Stimulated activated CD8-positive, alpha-beta memory T cell treated with anti-CD3 and anti-CD28 coated beads, Interleukin-7, amount 100 ng/mL, for 48 hours (primary cell): Measurements from ENCODE around the gene TTC23L.
"Not testable (repeated sequence)": the region's sequence is repeated elsewhere in the genome, so short reads cannot be mapped to it uniquely, and the experiment has no call there.

ENCODE experiments used
- DNase-seq, 2 donors: peaks; one replicate each; pipeline ENCODE4 v3.0.0-alpha.2; 2020; ENCODE audit warnings: low read depth in 1 of 2; ENCODE audit errors: extremely low read depth in 1 of 2

TTC23L gene, protein sequence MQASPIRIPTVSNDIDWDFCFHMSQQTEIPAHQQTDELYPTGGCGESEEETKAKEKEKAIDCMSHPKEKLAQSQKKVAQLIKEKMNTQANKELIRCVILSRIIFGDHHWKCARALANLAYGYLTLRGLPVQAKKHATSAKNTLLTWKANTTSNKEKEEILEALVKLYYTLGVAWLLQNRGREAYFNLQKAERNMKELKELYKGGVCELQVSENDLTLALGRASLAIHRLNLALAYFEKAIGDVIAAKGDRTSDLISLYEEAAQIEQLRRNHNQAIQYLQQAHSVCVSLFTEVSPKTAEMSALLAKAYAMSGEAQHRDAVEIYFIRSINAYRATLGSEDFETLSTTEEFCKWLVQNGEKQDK

DNA sequence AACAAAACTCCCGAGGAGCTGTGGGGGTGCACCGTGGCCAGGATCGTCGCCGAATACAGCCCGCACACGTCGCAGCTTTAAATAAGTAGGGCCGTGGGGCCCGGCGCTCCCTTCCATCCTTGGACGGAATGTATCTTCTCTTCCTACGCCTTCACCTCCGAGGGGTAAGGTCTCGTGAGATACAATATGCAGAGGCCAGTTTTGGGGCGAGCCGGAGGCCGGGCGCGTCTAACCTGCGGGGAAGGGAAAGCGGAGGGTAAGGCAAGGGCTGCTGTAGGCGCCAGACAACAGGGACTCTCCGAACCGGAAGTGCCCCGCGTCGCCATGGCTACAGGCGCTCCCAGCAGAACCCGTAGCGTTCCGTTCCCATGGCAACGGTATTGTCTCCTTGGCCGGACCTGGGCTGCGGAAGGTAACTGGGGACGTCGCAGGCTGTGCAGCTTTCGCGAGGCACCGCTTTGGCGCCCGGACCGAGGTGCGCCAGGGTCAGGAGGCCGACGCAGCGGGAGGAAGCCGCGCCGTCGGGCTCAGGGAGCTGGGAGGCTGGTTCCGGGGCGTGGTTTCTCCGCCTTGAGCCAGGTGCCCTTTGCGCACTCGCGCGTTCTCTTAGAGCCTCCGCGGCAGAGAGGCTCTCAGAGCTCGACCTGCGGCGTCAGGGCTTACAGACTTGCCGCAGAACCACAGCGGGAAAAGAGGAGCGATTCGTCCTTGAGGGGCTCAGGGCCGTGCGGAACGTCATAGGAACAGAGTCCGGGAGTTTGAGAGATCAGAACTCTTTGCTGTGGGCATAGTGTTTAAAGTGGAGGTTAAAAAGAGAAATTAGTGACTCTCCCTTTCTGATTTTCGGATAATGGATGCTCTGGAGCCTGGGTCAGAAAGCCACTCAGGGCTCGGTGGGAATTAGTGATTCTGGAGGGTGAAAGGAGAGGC, at the start of gene TTC23L:
TSS of gene TTC23L (plus strand) at position 380 of the 930 bp plus-strand sequence. CDS start 1,508 bp downstream, outside the sequence.
- DNase-seq, result peak; percentile 73 to 87

DNA sequence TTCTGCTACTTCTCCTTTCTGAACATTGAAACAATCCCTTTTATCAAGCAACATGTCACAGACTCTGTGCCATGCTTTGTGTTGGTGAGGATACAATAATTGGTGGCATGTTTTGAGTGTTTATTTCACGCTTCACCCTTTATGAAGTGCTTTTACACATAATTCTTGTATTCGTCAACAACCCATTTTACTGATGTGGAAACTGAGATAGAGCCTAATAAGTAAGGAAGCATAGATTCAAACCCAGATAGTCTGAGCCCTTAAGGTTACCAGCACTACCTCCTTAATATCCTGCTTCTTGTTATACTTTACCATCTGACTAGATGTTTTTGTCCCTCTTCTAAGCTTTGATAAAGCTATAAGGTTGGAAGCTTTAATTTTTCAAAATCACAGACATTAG, 49.3 kb upstream of the TTC23L start:
- no peak for DNase-seq

DNA sequence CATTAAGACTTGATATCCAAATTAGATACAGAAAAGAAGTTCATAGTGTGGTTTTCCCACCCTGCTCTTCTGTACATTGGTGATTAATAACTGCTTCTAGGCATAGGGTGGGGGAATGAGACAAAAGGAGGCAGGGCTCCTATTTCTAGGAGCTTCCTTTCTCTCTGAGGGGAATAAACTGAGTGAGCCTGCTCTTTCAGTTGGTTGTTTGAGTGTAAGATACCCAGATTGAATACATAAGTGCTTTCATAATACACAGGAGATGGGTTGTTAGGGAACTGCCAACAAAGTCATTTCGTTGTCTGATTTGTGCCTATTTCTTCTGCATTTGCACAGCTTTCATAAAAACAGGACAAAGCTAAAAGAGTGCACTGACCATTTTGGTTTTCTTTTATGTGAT, 48.9 kb upstream of the TTC23L start:
- DNase-seq, result no peak

DNA sequence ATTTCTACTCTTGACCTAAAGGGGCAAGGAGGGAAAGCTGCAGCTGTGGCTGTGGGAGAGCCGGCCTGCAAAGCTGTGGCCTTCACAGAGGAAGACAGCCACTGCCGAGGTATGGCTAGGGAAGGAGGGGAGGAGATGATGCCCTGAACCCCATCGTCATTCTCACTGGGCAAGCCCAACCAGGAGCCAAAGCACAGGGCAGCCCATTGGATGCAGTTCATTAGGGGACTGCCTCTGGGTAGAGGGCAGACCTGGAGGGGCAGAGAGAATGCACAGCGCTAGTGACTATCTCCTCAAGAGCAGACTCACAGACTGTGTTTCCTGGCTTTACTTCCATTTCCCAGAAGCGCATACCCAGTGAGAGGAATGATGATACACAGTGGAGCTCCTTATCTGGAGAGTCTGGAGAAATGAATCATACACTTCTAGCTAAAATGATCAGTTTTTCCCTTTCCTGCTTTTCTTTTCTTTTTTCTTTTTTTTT, 47.2 kb upstream of the TTC23L start:
- DNase-seq, result no peak

DNA sequence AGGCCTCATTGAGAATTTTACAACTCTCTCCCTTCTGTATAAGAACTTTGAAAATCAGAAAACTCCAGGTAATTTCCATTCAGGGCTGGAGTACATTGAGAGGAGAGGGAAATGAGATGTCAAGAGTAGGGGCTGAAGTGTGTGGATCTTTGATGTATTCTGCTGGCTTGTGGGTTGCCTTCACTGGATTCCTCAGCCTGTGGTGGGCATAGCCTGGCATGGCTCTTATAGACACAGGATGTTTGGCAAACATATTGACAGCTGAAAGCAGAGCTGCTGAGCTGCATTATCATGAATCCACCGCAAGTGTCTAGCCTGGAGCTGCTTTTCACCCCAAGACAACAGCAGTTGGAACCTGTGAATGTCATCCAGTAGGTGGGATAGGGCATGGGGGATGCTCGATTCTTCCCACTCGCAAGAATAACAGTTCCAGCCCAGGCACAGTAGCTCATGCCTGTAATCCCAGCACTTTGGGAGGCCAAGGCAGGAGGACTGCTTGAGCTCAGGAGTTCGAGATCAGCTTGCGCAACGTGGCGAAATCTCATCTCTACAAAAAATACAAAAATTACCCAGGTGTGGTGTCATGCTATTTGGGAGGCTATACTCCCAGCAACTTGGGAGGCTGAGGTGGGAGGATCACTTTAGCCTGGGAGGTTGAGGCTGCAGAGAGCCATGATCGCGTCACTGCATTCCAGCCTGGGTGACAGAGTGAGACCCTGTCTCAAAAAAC, 36.0 kb upstream of the TTC23L start:
- no peak for DNase-seq

DNA sequence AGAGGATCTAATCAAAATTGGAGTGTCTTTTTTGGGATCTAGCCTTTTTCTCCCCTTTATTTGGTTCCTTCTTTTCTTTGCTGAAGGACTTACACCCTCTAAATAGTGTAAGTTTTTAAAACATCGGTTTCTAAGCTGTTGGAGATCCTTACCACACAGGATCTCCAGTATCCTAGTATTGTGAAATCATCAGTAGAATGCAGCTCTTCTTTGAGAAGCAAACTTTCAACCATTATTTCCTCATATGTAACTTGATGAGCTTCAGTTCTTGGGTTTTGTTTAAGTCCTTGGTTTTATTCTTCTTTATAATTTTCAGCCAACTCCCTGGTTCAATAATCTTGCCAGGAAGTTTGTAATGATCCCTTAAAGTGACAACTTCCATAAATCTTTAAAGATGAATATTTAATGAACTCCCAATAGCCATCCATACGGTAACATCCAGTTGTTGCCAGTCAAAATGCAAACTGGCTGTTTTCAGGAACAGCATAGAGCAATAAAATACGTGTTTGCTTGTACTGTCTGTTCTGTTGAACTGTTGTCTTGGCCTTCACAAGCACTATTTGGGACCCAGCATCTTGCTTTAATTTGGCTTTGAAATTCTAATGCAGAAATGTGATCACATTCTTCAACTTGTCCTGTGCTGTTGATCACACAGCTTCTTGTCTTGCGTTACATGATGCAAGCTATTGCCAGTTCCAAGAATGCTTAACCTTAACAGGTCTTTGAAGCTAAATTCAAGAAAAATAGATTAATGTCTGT, 34.8 kb upstream of the TTC23L start:
- DNase-seq, result no peak

DNA sequence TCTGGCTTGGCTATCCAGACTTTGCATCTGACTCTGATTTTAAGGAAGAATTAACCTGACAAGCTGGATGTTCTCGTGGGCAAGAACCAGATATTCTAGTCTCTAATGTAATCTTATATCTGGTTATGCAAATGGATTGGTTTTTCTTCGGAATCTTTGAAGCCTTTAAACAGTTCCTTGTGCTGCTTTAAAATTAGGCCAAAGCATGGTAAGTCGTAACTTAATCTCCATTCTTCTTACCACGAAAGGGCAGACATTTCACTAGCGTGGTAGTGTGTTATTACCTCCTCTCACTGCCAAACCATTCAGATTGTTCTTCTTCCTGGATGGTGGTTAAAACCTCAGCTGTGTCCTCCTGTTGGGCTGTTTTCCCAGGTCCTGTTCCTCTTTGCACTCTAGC, 34.1 kb upstream of the TTC23L start:
- no peak for DNase-seq

DNA sequence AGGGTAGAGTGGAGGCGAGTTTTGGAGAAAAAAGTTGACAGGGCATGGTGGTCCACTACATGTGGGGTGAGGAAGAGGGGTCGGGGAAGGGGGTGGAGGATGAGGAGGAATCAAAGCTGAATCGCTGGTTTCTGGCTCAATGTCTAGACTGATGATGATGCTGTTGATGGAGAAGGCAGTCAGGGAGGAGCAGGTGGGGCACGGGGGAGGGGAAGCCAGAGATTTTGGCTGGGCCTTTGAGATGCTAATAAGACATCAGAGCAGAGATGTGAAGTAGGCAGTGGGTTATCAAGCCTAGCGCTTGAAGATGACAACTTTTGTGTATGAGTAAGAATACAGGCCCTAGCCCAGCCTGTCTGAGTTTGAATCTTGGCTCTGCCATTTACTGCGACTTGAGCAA, 32.4 kb upstream of the TTC23L start:
- DNase-seq, result no peak

DNA sequence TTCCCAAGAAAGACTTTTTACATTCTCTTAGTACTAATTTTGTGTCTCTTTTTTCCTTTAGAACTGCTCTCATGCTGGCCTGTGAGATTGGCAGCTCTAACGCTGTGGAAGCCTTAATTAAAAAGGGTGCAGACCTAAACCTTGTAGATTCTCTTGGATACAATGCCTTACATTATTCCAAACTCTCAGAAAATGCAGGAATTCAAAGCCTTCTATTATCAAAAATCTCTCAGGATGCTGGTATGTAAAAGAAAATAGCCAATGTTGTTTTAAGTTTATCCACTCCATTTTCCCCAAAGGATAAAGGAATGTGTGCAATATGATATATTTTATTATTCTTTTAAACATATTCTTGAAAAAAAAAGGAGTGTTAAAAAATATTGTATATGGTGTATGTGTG, 27.3 kb upstream of the TTC23L start:
- no peak for DNase-seq

DNA sequence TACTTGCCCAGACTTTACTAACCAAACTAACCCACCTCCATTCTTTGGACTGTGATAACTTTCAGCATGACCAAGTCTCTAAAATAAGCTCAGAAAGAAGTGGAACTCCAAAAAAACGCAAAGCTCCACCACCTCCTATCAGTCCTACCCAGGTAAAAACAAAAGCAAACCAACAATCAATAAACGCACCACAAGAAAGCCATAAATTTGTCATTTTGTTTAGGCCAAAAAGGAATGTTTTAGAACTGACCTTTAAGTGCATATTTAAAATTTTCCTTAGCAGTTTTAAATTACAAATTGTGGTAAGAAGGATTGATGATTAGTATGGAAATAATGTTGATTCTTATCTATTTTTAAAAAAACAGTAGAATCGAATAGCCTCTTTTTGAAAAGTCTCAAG, 25.5 kb upstream of the TTC23L start:
- no peak for DNase-seq

DNA sequence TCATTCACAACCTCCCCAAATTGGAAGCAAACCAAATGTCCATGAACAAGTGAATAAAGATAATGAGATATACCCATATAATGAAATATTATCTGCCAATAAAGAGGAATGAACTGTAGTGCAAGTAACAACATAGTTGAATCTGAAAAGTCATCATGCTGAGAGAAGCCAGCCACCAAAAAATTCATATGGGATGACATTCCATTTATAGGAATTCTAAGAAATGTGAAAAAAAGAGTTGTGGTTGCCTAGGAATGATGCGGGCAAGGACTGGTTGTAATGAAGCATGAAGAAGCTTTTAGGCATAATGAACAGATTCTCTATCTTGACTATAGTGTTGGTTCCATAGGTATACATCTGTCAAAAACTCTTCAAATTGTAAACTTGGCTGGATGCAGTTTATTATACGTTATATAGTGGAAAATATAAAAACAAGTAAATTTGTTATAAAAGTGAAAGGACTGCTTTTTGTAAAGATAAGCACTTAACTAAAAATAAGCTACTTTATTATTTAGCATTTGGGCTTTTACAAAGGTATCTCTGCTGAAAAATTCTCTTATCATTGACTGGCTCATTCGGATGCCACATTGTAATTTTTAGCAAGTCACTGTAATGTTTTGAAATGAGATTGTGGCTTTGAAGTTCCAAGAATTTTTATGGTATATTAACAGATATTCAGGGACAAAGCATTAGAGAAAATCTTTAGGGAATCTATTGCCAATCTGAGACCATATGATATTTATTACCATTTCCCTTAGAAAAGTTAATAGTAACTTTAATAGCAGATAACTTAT, 21.2 kb upstream of the TTC23L start:
- no peak for DNase-seq

DNA sequence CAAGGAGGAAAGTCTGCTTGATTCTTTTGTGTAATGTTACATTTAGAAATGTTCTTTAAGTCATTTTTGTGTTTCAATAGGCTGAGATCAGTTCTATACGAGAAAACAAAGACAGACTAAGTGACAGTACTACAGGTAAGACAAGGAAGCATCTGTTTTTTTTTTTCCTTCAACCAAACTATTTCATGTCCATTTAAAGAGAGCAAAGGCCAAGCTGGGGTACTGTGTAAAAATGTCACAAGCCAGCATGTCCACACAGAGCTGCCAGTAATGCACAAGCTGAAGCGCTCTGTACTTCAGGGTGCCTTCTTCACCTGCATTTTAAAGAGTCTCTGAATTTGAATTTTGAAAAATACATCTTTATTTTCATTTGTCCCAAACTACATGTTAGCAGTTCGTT, 20.2 kb upstream of the TTC23L start:
- DNase-seq, result no peak

DNA sequence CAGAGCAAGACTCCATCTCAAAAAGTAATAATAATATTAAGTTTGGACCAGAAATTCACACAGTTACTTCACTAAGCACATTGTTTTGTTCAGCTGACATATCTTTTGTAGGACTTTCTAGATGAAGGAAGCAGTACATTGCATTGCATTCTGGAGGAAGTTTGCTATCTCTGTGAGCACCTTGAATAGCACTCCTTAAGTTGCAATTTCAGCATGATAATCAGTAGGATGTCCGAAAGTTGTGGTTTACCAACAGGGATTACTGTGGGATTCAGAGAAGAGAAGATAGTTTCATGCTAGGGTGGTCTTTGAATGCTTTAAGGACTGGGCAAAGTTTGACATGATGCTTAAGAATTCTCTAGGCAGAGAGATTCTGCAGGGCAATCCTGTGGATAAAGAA, 18.4 kb upstream of the TTC23L start:
- no peak for DNase-seq

DNA sequence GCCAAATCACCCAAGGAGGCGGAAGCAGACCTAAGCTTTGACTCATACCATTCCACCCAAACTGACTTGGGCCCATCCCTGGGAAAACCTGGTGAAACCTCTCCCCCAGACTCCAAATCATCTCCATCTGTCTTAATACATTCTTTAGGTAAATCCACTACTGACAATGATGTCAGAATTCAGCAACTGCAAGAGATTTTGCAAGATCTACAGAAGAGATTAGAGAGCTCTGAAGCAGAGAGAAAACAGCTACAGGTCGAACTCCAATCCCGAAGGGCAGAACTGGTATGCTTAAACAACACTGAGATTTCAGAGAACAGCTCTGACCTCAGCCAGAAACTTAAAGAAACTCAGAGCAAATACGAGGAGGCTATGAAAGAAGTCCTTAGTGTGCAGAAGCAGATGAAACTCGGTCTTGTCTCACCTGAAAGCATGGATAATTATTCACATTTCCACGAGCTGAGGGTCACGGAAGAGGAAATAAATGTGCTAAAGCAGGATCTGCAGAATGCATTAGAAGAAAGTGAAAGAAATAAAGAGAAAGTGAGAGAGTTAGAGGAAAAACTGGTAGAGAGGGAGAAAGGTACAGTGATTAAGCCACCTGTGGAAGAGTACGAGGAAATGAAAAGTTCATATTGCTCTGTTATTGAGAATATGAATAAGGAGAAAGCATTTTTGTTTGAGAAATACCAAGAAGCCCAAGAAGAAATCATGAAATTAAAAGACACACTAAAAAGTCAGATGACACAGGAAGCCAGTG, 15.8 kb upstream of the TTC23L start:
- DNase-seq, result no peak

DNA sequence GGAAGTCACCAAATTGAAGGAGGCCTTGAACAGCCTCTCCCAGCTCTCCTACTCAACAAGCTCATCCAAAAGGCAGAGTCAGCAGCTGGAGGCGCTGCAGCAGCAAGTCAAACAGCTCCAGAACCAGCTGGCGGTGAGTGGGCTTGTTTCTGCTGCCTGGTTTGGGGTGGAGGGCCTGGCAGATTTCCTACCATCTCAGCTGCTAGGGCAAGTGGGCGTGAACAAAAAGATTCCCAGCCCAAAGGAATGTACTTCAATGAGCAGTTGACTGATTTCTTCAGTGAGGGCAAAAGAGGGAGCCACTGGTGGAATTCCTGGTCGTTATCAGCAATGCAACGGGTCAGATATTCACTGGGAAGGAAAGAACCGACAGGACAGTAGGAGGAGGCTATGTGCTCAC, 12.6 kb upstream of the TTC23L start:
- no peak for DNase-seq

DNA sequence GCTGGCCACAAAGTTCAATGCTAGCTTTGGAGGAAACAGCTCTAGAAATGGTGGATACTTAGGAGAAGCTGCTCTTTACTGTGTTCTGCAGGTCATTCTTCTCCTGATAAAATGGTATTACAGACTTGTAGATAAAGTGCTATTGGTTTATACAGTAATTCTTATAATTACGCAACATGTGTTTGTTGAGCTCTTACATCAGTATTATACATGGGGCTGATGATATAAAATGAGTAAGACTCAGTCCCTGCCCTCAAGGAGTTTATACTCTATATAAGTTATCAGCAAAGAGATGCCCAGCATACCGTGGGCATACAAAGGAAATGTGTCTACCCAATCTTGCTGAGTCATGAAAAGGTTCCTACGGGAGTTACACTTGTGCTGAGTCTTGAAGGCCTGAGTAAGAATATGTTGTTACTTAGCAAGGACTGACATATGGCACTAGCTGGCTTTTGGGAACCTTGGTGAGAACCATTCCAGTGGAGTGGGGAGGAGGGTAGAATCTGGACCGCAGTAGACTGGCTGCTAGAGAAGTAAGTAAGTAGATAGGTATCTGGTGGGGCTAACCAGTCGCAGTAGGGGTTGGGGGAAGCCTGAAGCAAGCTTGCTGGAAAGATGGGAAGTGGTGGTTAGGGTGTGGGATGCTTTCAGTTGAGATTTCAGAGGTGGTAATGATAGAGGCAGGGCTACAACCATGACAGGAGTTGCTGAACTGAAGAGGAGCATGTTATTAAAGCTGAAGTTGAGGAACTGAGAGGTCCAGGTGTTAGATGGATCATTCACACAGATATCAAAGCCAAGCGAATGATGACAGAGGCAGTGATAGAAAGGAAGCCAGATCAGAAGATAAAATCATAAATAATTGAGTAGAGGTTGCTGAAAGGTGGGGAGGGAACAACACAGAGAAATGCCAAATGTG, 11.1 kb upstream of the TTC23L start:
- DNase-seq, result no peak

DNA sequence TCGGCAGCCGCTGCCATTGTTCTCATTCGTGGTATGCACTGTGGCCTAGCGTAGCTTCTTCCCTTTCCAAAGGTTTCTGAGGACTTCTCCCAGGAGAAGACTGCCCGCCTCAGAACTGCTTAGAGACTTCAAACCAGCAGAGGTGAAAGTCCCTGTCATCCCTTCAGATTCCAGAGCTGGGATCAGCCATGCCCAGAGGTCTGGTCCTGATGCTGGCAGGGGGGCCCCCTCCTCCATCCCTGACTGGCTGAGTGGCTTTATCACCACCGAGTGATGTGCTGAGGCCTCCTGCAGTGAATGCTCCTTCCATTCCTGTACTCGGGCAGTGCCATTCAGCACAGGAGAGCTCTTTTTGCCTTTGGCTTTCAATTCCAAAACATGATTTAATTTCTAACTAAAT, 8.1 kb upstream of the TTC23L start:
- DNase-seq, result not testable (repeated sequence)

DNA sequence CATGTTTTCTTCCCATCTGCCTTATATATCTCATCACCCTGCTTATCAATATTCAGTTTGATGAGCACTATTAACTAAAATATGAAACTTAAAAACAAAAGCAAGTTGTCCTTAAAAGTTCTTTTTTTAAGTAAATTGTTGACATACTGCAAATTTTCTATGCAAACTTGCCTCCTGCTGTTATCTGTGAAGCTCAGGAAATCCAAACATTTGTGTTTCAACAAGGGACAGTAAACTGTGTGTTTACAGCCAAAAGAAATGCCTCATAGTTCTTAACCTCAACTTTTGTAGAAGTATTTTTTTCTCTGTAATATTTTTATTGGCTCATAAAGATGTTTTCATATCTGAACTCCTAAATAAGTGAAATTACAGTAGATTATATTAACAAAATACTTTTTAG, 7.7 kb upstream of the TTC23L start:
- no peak for DNase-seq
